ENCODE measurements around the gene ITIH1.

ITIH1 gene

DNA sequence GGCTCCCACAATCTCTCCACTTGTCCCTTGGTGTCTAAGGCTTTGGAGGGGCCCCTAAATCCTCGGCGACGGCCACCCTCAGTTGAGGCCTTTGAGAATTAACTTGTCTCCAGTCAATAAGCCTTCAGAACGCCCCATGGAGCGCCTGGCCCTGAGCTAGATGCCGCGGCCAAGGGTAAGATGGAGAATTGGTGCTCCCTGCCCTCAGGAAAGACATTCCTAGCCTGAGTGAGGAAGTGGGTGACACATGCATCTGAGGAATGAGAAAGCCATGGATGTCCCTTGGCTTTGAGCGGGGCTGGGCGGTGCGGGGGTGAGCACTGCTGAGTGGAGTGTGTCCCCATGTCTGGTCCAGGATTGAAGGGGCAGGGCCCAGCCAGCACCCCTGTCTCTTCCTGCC, 39.8 kb downstream of the ITIH1 start:
- Histone ChIP-seq H3K27ac (ENCODE audit: low read depth, low read length) (no peak overlapping the region), H3K4me1 (ENCODE audit: control insufficient read depth, insufficient read depth, low read length, unreplicated experiment) (no peaks in the 10 kb centered on the region), H3K79me2 (ENCODE audit: control insufficient read depth, insufficient read depth, low read length, unreplicated experiment) (no peaks in the 10 kb centered on the region), H3K4me3 (ENCODE audit: low read depth, low read length) (no peak overlapping the region), H3K36me3 (ENCODE audit: insufficient read depth, low read length) (no peaks in the 10 kb centered on the region), H3K27me3 (ENCODE audit: insufficient read depth, low read length) (no peaks in the 10 kb centered on the region), H2AFZ (ENCODE audit: low read length, unreplicated experiment) (no peak overlapping the region)

- no peak overlapping the region for H2AFZ ChIP-seq (ENCODE audit: low read length, unreplicated experiment)
- no peak overlapping the region for H3K27ac ChIP-seq (ENCODE audit: low read depth, low read length)
- H3K4me3 ChIP-seq (ENCODE audit: low read depth, low read length) = no peak overlapping the region
- H3K36me3 ChIP-seq (ENCODE audit: insufficient read depth, low read length) = no peaks in the 10 kb centered on the region
- H3K27me3 ChIP-seq (ENCODE audit: insufficient read depth, low read length) = no peaks in the 10 kb centered on the region
- no peaks in the 10 kb centered on the region for H3K4me1 ChIP-seq (ENCODE audit: control insufficient read depth, insufficient read depth, low read length, unreplicated experiment)
- no peaks in the 10 kb centered on the region for H3K79me2 ChIP-seq (ENCODE audit: control insufficient read depth, insufficient read depth, low read length, unreplicated experiment)
Measured at GRCh38 chr3:52817860-52818259, 40.5 kb downstream of the ITIH1 start.

DNA sequence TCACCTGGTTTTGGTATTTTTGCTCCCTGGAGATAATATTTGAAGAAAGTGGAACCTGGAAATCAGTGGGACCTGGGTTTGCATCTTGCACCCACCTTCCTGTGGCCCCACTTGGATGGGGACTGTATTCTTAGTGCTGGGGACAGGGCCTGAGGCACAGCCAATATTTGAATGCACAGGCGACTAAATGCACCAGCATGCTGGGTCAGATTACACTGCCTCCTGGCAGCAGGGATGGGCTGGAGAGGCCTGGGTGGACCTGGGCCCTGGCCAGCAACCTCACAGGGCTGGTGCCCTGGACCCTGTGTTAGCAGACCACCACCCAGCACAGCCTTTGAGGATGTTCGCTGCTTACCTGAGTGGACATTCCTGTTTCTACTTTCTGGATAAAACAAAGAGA, 42.5 kb downstream of the ITIH1 start:
- no peaks in the 10 kb centered on the region for H3K27me3 ChIP-seq (ENCODE audit: insufficient read depth, low read length)
- no peaks in the 10 kb centered on the region for H3K36me3 ChIP-seq (ENCODE audit: insufficient read depth, low read length)
- H2AFZ ChIP-seq (ENCODE audit: low read length, unreplicated experiment) = no peak overlapping the region
- H3K27ac ChIP-seq (ENCODE audit: low read depth, low read length) = no peak overlapping the region
- H3K4me1 ChIP-seq (ENCODE audit: control insufficient read depth, insufficient read depth, low read length, unreplicated experiment) = no peaks in the 10 kb centered on the region
- no peak overlapping the region for H3K4me3 ChIP-seq (ENCODE audit: low read depth, low read length)
- no peaks in the 10 kb centered on the region for H3K79me2 ChIP-seq (ENCODE audit: control insufficient read depth, insufficient read depth, low read length, unreplicated experiment)

DNA sequence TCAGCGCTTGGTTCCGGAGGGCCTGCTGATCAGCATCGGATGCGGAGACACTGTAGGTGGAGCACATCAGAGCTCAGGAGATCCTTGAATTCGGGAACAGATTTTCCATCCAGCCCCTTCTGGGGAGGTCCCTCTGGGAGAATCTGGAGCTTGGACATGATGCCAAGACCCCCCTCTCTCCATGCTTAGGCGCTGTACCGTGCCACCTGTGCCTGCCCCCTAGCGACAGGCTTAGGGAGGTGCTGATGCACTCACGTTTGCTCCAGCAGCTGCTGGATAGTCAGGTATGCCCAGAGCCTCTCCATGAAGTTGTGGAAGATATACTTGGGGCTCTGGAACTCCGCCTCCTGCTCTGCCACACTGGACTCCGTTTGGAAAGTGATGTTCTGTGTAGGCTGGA, 43.3 kb downstream of the ITIH1 start:
- Histone ChIP-seq H3K36me3 (ENCODE audit: insufficient read depth, low read length) (no peaks in the 10 kb centered on the region), H2AFZ (ENCODE audit: low read length, unreplicated experiment) (no peak overlapping the region), H3K79me2 (ENCODE audit: control insufficient read depth, insufficient read depth, low read length, unreplicated experiment) (no peaks in the 10 kb centered on the region), H3K27ac (ENCODE audit: low read depth, low read length) (no peak overlapping the region), H3K4me3 (ENCODE audit: low read depth, low read length) (no peak overlapping the region), H3K27me3 (ENCODE audit: insufficient read depth, low read length) (no peaks in the 10 kb centered on the region), H3K4me1 (ENCODE audit: control insufficient read depth, insufficient read depth, low read length, unreplicated experiment) (no peaks in the 10 kb centered on the region)

- H3K79me2 ChIP-seq (ENCODE audit: control insufficient read depth, insufficient read depth, low read length, unreplicated experiment) = no peaks in the 10 kb centered on the region
- H3K27me3 ChIP-seq (ENCODE audit: insufficient read depth, low read length) = no peaks in the 10 kb centered on the region
- no peak overlapping the region for H3K27ac ChIP-seq (ENCODE audit: low read depth, low read length)
- H3K4me1 ChIP-seq (ENCODE audit: control insufficient read depth, insufficient read depth, low read length, unreplicated experiment) = no peaks in the 10 kb centered on the region
- no peak overlapping the region for H2AFZ ChIP-seq (ENCODE audit: low read length, unreplicated experiment)
- H3K36me3 ChIP-seq (ENCODE audit: insufficient read depth, low read length) = no peaks in the 10 kb centered on the region
- H3K4me3 ChIP-seq (ENCODE audit: low read depth, low read length) = no peak overlapping the region
Measured at GRCh38 chr3:52822363-52822762, 45.0 kb downstream of the ITIH1 start.

DNA sequence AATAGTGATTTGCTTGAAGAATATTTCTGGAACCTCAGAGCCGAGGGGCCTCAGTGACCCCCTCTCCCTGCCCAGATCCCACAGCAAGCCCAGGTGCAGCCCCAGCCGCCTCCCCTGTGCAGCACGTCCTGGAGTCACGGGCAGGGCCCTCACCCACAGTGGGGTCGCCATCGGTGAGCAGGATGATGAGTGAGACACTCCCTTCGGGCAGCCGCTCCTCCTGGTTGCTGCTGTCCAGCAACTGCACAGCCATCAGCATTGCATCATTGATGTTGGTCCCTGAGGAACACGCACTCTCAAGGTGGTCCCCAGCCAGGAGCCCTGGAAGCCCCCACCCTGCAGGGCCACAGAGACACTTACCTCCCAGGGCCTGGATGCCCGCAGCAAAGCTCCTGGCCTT, 46.6 kb downstream of the ITIH1 start:
- no peaks in the 10 kb centered on the region for H3K27me3 ChIP-seq (ENCODE audit: insufficient read depth, low read length)
- H3K36me3 ChIP-seq (ENCODE audit: insufficient read depth, low read length) = no peaks in the 10 kb centered on the region
- H3K4me3 ChIP-seq (ENCODE audit: low read depth, low read length) = no peak overlapping the region
- no peak overlapping the region for H3K27ac ChIP-seq (ENCODE audit: low read depth, low read length)
- H3K4me1 ChIP-seq (ENCODE audit: control insufficient read depth, insufficient read depth, low read length, unreplicated experiment) = no peaks in the 10 kb centered on the region
- no peaks in the 10 kb centered on the region for H3K79me2 ChIP-seq (ENCODE audit: control insufficient read depth, insufficient read depth, low read length, unreplicated experiment)
- no peak overlapping the region for H2AFZ ChIP-seq (ENCODE audit: low read length, unreplicated experiment)

- Histone ChIP-seq H3K27me3 (ENCODE audit: insufficient read depth, low read length) (no peaks in the 10 kb centered on the region), H3K4me3 (ENCODE audit: low read depth, low read length) (no peak overlapping the region), H3K4me1 (ENCODE audit: control insufficient read depth, insufficient read depth, low read length, unreplicated experiment) (peaks cover 21% of the 10 kb centered on the region), H3K36me3 (ENCODE audit: insufficient read depth, low read length) (no peaks in the 10 kb centered on the region), H3K27ac (ENCODE audit: low read depth, low read length) (no peak overlapping the region), H2AFZ (ENCODE audit: low read length, unreplicated experiment) (no peak overlapping the region), H3K79me2 (ENCODE audit: control insufficient read depth, insufficient read depth, low read length, unreplicated experiment) (no peaks in the 10 kb centered on the region)
Measured at GRCh38 chr3:52827441-52827840, 50.0 kb downstream of the ITIH1 start.

DNA sequence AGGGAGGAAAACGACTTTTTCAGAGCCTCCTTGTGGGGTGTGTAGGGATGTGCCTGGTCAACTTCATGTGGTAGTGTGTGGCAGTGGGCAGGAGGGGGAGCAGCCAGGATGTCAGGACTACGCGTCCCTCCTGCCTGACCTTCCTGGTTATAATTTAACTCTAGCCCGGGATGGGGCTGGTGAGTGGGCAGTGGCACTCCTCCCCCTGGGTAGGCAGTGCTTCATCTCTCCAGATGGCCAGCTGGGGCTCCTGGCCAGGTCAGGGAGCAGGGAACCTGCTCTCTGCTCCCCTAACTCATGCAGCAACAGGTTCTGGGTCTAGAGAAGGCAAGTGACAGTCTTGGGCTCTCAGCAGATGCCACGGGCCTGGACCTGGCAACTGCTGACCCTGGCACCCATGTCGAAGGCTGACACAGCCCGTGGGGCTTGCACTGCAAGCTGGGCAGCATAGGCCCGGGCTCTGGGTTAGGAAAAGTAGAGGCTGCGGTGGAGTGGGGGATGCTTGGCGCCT, 50.5 kb downstream of the ITIH1 start:
- Histone ChIP-seq H3K27ac (ENCODE audit: low read depth, low read length) (no peak overlapping the region), H3K27me3 (ENCODE audit: insufficient read depth, low read length) (no peaks in the 10 kb centered on the region), H3K36me3 (ENCODE audit: insufficient read depth, low read length) (no peaks in the 10 kb centered on the region), H3K4me1 (ENCODE audit: control insufficient read depth, insufficient read depth, low read length, unreplicated experiment) (peaks cover 21% of the 10 kb centered on the region), H3K4me3 (ENCODE audit: low read depth, low read length) (no peak overlapping the region), H3K79me2 (ENCODE audit: control insufficient read depth, insufficient read depth, low read length, unreplicated experiment) (no peaks in the 10 kb centered on the region), H2AFZ (ENCODE audit: low read length, unreplicated experiment) (no peak overlapping the region)

DNA sequence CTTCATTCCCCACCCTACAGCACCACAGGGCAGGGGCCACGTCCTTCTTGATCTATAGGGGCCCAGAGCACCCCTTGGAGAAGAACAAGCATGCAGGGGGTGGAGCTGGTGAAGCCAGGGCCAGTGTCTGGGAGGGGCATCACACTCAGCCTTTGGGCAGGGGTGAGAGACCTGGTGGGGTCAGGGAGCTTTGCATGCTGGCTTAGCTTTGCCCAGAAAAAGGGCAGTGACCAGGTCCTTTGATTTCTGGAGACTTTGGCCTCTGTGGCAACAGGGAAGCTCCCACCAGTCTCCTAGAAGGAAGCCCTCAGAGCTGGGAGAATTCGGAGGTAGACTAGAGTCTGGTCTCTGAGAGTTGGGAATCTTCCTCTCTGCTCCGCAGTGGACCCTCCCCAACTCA, 52.1 kb downstream of the ITIH1 start:
- no peaks in the 10 kb centered on the region for H3K27me3 ChIP-seq (ENCODE audit: insufficient read depth, low read length)
- no peaks in the 10 kb centered on the region for H3K79me2 ChIP-seq (ENCODE audit: control insufficient read depth, insufficient read depth, low read length, unreplicated experiment)
- no peaks in the 10 kb centered on the region for H3K36me3 ChIP-seq (ENCODE audit: insufficient read depth, low read length)
- H3K27ac ChIP-seq (ENCODE audit: low read depth, low read length) = no peak overlapping the region
- H3K4me3 ChIP-seq (ENCODE audit: low read depth, low read length) = no peak overlapping the region
- H3K4me1 ChIP-seq (ENCODE audit: control insufficient read depth, insufficient read depth, low read length, unreplicated experiment) = peaks cover 21% of the 10 kb centered on the region
- H2AFZ ChIP-seq (ENCODE audit: low read length, unreplicated experiment) = no peak overlapping the region

- Histone ChIP-seq H2AFZ (ENCODE audit: low read length, unreplicated experiment) (no peak overlapping the region), H3K4me1 (ENCODE audit: control insufficient read depth, insufficient read depth, low read length, unreplicated experiment) (peaks cover 21% of the 10 kb centered on the region), H3K27ac (ENCODE audit: low read depth, low read length) (no peak overlapping the region), H3K36me3 (ENCODE audit: insufficient read depth, low read length) (no peaks in the 10 kb centered on the region), H3K4me3 (ENCODE audit: low read depth, low read length) (no peak overlapping the region), H3K79me2 (ENCODE audit: control insufficient read depth, insufficient read depth, low read length, unreplicated experiment) (no peaks in the 10 kb centered on the region), H3K27me3 (ENCODE audit: insufficient read depth, low read length) (no peaks in the 10 kb centered on the region)
Measured at GRCh38 chr3:52829906-52830463, 52.6 kb downstream of the ITIH1 start.

- H3K4me1 ChIP-seq (ENCODE audit: control insufficient read depth, insufficient read depth, low read length, unreplicated experiment) = peaks cover 21% of the 10 kb centered on the region
- H3K27me3 ChIP-seq (ENCODE audit: insufficient read depth, low read length) = no peaks in the 10 kb centered on the region
- H3K4me3 ChIP-seq (ENCODE audit: low read depth, low read length) = no peak within 1 kb of the TSS
- H3K36me3 ChIP-seq (ENCODE audit: insufficient read depth, low read length) = no peaks in the 10 kb centered on the region
- H3K27ac ChIP-seq (ENCODE audit: low read depth, low read length) = no peak within 1 kb of the TSS
- no peaks in the 10 kb centered on the region for H3K79me2 ChIP-seq (ENCODE audit: control insufficient read depth, insufficient read depth, low read length, unreplicated experiment)
- no peak within 1 kb of the TSS for H2AFZ ChIP-seq (ENCODE audit: low read length, unreplicated experiment)
Measured at GRCh38 chr3:52830535-52831258, 53.3 kb downstream of the ITIH1 start, which contains the start of gene ITIH4. TSS of gene ITIH4 (minus strand) at chr3:52830672. CDS start at chr3:52830642, 30 bp downstream.

Data from ACC112 (cell line).